HG03095 (cell line): ENCODE results near the gene MYO19.
"Not testable (repeated sequence)": the region's sequence is repeated elsewhere in the genome, so short reads cannot be mapped to it uniquely, and the experiment has no call there.

Experiments used
- ATAC-seq: cut with Tn5 transposase; IDR thresholded peaks from one replicate; pipeline ENCODE4 v1.9.1; 2021; ENCODE audit warnings: moderate library complexity; ENCODE audit not compliant: unreplicated experiment

The MYO19 gene

DNA sequence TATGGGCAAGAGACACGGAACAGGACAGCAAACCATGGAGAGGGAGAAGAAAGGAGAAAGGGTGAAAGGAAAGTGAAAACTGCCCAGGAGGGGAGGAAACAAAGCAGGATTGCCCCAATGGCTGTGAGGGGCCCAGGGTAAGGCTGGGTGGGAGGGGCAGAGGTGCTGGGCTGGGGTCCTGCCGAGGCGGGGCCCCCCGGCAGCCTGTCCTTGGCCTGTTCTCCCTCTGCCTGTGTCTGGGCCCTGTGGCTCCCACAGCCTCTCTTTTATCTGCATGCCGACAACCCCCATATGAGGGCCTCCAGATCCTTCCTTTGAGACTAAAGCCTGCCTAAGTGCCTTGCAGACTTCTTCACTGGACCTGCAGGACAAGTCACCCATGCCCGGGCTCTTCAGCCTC is 32.7 kb downstream of the MYO19 start:
- ATAC-seq = no peak

DNA sequence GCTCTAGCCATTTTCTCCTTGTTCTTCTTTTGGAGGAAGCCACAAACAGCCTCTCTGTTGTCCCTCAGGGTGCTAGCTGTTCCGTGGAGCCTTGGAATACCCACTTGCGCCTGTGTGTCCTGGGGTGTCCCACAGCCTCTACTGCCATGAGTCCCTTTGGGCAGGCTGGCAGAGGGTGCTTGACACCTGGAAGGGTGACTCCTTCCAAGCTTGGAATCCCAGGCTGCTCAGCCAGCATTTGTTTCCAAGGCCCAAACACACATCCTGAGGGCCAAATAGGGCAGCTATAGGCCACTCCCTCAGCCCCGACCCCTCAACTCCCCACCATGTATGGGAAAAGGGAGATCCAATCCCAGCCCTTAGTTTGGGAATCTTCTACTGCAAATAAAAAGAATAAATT is 33.3 kb downstream of the MYO19 start:
- no peak for ATAC-seq

DNA sequence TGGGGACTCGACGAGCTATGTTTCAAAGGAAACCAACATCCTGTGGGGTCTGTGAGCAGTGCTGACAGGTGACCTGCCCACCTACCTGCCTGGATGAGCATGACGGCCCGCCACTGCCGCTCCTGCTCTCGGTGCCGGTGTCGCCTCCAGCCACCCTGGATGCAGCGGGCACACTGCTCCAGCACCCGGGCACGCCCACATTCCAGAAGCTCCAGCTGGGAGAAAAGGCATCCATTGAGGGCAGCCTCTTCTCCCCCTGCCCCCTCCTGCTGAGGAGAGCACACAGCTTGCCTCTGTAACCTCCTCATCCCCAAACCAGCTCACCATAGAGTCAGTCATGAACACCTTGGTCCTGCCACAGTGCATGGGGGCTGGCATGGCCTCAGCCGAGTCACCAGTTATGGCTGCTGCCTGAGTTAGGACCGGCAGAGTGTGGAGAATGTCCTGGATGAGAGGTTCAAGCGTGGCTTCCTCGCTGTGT is 33.9 kb downstream of the MYO19 start:
- no peak for ATAC-seq

GRCh38 chr17:36498560-36499300 is 35.9 kb downstream of the MYO19 start:
- no peak for ATAC-seq

GRCh38 chr17:36498155-36498554 is 36.5 kb downstream of the MYO19 start:
- no peak for ATAC-seq

- ATAC-seq = no peak
Observed at GRCh38 chr17:36496018-36496789, 38.5 kb downstream of the MYO19 start.

- no peak for ATAC-seq
Observed at GRCh38 chr17:36495076-36495578, 39.5 kb downstream of the MYO19 start.

- no peak for ATAC-seq
Observed at GRCh38 chr17:36494674-36495073, 40.0 kb downstream of the MYO19 start.

DNA sequence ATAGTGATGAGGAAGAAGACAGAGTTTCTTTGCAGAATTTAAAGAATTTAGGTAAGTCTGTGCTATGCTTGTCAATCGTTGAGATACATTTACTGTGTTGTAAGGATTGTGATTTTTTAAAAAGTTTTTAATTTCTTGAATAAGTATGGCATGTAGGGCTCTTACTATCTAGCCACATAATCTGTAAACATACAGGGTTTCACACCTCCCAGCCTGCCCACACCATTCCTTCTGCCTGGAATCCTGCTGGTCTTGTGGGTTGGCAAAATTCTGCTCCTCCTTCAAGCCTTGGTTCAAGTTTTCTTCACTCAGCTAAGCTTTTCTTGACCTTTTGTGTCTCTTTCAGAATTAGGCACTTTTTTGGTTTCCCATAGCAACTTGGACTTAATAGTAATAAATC is 40.7 kb downstream of the MYO19 start:
- no peak for ATAC-seq

DNA sequence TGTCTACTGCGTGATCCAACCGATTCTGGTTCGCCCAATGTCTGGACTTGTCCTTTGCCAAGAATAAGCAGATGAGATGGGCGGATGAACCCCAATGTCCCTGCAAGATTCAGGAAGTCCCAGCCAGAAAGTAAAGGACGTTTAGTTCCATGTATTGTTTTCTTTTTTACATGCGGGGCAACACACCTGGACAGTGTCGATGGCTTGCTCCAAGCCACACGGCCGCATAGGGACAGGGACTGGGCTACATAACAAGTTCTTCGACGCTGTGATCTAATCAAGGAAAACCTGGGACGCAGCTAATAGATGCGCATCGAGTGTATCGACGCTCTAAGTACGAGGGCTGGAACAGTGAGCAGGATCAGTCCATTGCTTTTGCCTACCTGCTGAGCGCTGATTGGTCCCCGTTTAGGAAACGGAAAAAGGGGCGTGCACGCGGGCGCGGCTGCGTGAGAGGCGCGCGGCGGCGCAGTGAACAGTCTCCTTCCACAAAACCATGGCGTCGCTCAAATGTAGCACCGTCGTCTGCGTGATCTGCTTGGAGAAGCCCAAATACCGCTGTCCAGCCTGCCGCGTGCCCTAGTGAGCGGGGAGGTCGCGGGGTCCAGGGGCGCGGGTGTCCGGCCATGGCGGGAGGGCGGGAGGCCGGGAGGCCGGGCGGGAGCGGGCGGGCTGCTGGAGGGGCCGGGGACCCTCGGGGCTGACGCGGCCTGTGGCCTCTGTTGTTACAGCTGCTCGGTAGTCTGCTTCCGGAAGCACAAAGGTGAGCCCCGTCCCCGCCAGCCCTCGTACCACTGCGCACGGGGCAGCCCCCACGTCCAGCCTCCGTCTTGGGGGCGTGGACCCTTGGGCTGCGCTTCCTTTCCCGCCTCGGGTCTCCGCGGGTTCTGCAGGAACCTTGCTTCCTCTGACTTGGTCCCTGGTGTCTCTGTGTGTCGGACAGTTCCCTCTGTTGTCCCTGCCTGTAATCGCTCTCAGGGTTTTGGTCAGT is 48.2 kb downstream of the MYO19 start, which contains the start of gene ZNHIT3:
TSS of gene ZNHIT3 (plus strand) at position 478 of the 991 bp plus-strand sequence. CDS start at position 497, 19 bp downstream.
- peak; percentile 80 for ATAC-seq

DNA sequence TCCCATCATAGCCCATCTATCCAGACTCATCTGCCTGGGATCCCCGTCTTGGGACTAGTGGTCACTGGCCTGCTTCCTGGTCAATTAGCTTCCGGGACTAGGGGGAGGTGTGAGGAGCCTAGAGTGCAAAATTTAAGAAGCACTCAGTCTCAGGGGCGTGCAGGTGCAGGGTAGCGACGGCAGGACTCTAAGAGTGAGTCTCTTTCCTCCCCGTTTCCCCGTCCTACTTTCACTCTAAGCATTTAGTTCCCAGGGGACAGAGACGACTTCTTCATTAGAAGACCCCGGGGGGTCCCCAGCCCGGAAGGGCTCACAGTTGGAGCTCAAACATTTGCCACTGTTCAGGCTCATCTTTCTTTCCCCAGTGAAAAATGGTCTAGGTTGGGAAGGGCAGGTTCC is 48.9 kb downstream of the MYO19 start:
- ATAC-seq = no peak

GRCh38 chr17:36485027-36485426 is 49.6 kb downstream of the MYO19 start:
- no peak for ATAC-seq

DNA sequence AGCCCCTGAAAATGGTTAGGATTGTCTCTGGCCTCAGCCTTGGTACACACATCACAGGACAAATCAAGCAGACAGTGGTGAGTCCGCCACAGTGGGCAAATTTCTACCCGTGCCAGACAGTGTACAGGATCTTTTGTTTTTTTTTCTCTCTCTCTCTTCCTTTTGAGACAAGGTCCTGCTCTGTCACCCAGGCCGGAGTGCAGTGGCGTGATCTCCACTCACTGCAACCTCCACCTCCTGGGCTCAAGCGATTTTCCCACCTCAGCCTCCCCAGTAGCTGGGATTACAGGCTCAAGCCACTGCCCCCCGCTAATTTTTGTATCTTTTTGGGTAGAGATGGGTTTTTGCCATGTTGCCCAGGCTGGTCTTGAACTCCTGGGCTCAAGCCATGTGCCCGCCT is 50.6 kb downstream of the MYO19 start:
- not testable (repeated sequence) for ATAC-seq

DNA sequence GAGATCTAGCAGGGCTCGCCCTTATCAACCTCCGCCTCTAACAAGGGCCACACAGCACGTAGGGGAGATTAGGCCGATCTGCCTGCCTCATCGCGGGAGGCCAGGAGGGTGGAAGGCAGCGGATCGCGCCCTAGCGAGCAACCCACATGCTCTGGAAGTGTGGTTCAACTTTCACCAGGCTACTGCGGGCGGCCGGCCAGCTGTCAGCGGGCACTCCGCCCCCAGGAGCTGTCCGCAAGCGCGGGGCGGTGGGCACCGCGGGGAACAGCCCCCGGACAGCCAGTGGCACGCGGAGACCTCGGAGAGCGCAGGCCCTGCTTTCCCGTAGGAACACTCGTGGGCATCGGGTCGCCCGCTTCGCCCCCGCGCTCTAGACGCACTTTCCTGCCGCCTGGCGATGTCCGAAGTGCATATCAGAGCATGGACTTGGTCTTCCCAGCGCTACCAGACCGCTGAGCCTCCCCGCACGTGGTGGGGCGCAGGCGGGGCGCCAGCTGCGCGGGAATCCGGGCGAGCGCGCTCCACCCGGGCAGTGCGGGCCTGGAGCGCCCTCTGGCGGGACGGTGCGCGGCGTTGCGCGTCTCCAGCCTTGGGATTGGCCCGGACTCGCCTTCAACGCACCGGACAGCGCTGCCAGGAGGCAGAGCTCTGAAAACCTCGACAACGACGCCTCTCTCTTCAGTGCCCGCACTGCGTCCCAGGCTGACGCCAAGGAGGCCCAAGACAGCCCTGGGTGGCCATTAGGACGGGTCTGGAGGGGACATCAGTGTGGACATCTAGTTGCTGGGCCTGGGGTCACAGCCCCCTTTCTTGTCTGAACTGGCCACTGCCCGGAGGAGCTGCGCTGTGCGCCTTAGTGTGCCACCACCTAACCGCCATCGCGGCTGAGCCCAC is 51.8 kb downstream of the MYO19 start:
- ATAC-seq = no peak

DNA sequence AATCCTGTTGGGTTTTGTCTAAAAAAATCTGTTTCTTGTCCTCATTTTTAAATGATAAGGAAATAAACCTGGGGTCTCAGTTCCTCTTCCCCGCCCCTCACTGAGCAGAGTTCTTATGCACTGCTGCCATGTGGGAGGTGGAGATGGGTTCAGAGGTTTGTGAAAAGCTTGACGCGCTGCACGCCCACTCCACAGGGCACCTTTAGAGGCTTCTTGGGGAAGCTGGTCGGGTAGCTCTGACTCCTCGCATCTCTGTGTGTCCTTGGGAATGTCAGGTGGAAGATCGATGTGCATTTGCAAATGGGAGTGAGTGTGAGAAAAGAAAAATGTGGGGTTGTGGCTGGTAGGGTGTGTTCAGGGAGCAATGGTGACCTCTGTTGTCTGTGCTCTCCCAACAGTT is 52.8 kb downstream of the MYO19 start:
- ATAC-seq = no peak

DNA sequence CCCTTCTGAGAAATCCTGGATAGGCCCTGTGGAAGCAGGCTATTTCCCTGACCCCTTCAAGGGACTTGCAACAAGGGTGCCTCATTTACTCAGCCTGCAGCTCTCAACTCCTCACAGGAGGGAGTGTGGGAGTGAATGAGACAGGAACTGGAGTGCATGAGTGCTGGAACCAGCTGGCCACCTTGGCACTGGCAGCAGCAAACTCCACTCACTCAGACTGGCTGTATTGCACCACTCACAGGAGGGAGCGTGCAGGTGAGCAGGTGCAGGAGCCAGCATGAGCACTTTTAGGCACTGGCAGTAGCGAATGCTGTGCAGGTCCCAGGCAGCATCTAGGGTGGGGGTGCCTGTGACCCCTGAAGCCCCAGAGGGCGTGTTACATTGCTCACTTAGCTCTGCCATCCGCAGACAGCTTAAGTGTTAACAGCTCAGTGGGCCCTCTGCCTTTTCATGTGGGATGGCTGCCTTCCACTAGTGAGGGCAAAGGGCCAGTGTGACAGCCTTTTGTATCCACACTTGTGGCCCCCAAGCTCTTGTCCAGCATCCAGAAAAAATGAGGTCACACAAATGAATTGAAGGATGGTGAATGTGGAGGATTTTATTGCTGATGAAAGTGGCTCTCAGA is 59.2 kb downstream of the MYO19 start:
- ATAC-seq = no peak

GRCh38 chr17:36474571-36474970 is 60.1 kb downstream of the MYO19 start:
- ATAC-seq = no peak

GRCh38 chr17:36470499-36470898 is 64.2 kb downstream of the MYO19 start:
- no peak for ATAC-seq

- no peak for ATAC-seq
Observed at GRCh38 chr17:36469733-36470132, 64.9 kb downstream of the MYO19 start.
